DMS153 (cell line): Measurements from ENCODE around the gene SEC16B.
A peak's percentile ranks its signal among the peaks of the same experiment; 100 is the strongest.

Experiments
- DNase-seq: peaks from one replicate; lab custom pipeline; 2025; lab: John Stamatoyannopoulos, UW

Gene SEC16B

GRCh38 chr1:177969825-177970371, at the start of gene SEC16B:
TSS of gene SEC16B (minus strand) at chr1:177970058. CDS start at chr1:177967981, 2,077 bp downstream.
- DNase-seq: no peak

DNA sequence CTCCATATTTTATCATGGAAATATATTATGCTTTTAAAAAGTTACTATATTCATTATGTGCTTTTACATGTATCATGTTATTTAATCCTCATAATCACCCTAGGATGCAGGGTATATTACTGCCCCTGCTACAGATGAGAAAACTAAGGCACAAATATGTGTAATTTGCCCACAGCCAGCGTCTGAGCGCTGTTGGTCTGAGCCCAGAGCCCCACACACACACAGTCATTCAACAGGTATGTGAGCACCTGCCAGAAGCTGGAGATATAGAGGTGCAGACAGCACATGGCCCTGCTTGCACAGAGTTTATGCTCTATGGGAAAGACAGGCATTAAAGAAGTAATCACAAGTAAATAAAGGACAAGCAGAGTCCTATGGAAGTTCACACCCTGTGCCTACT, 49.8 kb upstream of the SEC16B start:
- no peak for DNase-seq

DNA sequence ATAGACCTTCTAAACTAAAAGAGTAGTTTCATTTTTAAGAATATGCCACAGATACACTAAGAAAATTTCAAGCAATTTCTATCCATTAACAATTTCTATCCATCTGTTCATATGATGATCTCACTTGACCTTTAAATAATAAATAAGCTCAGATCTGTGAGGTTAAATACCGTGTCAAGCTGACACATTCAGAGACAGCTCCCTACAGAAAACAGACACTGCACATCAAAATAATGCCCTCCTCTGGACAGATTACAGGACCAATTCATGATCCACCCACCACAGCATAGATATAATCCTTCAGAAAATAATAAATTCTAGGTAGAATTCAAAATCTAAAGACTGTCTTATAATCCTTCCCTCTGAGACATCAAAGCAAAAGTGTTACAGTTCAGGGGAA, 49.4 kb upstream of the SEC16B start:
- DNase-seq: no peak

DNA sequence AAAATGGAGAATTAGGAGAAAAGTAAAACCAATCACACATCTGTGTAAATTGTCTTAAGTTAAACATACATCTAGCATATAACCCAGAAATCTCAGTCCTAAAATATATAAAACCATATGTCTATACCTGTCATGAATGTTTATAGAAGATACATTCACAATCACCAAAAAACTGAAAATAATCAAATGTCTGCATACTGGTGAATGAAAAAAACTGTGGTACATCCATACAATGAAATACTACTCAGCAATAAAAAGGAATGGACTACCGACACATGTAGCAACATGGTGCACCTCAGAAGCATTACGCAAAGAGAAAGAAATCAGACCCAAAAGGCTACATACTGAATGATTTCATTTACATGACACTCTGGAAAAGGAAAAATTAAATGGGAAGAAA, 47.7 kb upstream of the SEC16B start:
- no peak for DNase-seq

DNA sequence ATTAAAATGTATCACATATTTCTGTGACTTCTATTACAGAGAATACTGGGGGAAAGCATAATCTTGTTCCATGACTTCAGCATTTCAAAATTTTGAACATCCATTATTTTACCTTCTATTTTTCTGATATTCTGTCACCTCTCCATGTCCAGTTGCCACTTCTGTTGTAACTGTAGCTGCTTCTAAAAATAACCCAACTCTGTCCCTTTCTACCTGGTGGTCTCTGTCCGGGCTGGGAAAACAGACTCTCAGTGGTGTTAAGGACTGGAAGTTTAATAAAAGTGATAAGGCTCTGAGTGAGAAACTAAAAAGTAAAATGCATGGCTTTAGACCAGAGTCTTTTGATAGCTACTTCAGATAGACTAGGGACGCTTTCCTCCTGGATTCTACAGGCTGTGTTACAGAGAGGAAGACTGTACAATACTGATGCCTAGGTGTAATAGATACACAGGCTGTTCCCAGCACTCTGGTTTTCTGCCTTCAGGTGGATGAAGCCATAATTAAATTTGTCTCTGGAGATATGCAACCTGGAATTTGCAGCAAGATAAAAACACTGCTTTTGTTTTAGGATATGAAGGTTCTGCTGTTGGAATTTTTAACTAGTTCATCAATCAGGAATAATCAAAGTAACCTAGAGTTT, 42.1 kb upstream of the SEC16B start:
- DNase-seq: no peak

GRCh38 chr1:178011465-178011828, 41.6 kb upstream of the SEC16B start:
- no peak for DNase-seq

- no peak for DNase-seq
Measured at GRCh38 chr1:178010674-178011464, 41.0 kb upstream of the SEC16B start.

GRCh38 chr1:178006043-178006442, 36.2 kb upstream of the SEC16B start:
- no peak for DNase-seq

- no peak for DNase-seq
Measured at GRCh38 chr1:178005450-178005849, 35.6 kb upstream of the SEC16B start.

- no peak for DNase-seq
Measured at GRCh38 chr1:178004926-178005391, 35.1 kb upstream of the SEC16B start.

- DNase-seq: no peak
Measured at GRCh38 chr1:177998696-177999631, 29.1 kb upstream of the SEC16B start.

DNA sequence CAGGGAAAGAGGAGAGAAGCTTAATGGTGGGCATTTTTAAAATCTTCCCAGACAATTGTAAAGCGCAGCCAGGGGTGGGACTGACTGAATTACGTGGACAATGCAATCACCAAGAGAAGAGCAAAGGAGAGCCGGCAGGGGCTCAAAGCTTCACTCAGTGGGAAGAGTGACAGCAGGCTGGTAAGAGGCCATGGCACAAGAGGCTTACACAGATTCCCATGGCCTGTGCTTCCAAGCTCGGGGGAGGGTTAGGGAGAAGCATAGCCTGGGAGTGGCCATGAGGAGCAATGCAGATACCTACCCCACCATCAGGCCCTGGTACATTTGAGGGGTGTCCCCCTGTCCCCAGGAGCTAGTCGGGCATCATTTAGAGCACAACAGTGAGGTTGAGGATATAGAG, 27.1 kb upstream of the SEC16B start:
- DNase-seq: no peak

DNA sequence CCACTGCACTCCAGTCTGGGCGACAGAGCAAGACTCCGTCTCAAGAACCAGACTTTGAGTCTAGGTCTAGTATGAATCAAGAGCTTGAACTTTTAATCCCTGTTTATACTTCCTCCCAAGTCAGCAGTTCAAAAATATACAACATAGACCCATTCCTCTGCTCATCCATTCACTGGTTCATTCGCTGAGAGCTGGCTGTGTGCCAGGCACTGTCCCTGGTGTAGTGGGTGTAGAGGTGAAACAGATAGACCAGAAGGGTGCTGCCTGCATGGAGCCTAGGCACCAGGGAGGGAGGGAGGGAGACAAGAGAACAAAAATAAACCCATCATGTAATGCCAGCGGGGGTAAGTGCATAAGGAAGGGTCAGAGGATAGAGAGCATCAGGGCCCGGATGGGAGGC, 25.5 kb upstream of the SEC16B start:
- no peak for DNase-seq

GRCh38 chr1:177986281-177986680, 16.4 kb upstream of the SEC16B start:
- peak; percentile 87 for DNase-seq

DNA sequence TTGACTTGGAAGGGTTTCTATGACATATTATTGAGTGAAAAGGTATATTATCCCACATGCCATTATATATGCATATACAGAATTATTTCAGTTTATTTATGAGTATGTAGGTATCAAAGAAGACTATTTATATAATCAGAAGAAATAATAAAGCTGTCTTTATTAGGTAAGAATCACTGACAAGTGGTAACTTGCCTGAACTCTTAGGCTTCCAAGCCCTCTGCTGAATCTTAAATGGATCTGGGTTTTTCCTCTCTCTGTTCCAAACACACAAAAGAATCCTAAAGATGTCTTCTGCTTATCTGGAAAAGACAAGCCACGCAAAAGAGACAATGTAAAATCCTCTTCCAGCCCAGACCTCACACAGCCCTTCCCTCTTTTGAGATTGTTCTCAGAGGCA, 14.9 kb upstream of the SEC16B start:
- DNase-seq: no peak

DNA sequence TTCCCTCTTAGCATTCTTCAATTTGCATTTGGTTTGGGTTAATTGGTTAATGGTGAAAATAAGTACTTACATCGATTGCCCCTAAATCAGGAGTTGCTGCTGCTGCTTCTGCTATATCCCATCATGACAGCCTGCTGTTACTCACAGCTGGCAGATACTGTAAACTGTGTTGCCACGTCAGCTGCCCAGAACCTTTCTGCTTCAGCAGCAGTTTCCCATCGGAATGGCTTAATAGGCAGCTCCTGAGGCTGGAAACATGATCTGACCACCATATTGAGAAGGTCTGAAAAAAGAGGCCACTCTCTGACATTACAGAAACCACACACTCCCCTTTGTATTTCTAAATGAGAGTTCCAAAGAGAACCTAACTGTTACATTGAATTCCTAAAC, 14.3 kb upstream of the SEC16B start:
- peak; percentile 18 for DNase-seq

GRCh38 chr1:177983482-177984135, 13.8 kb upstream of the SEC16B start:
- no peak for DNase-seq

GRCh38 chr1:177983077-177983476, 13.2 kb upstream of the SEC16B start:
- DNase-seq: no peak

GRCh38 chr1:177981200-177981599, 11.3 kb upstream of the SEC16B start:
- no peak for DNase-seq

- DNase-seq: no peak
Measured at GRCh38 chr1:177979272-177979671, 9.4 kb upstream of the SEC16B start.

GRCh38 chr1:177978530-177978929, 8.7 kb upstream of the SEC16B start:
- DNase-seq: no peak

DNA sequence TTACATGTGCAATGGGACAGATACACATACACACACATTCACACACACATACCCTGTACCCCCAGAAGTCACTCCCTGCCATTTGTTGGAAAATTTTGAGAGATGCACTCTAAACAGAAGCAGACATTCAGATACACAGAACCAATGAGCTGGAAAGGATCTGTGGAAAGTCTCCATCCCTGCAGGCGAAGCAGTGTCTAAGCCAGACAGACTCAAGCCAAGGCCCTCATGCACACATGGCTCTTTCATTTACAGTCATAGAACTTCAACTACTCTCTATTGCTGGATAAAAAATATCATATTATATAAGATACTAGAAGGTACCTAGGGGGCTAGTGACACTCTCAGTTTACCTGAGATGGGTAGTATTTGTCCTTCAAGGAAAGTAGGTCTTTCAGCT, 7.3 kb upstream of the SEC16B start:
- no peak for DNase-seq
